K562 (cell line): ENCODE results near the gene TUBG2. TPM values are rescaled to one million over a fixed set of nuclear protein-coding genes. Genes with fewer than 3 reads are reported as not detected.
A peak's percentile ranks its signal among the peaks of the same experiment; 100 is the strongest.

Source experiments
- CEBPG ChIP-seq, 3 experiments: fragments of 200-800 bp in 1 of 3; sonication (Bioruptor generic) in 1 of 3; sonication (generic) in 1 of 3; formaldehyde crosslinking in 1 of 3; IDR thresholded peaks in 2 of 3; conservative IDR thresholded peaks in 1 of 3; 2 replicates each; pipeline versions ENCODE4 v1.6.1 to v1.8.0; 2016 to 2022; ENCODE audit warnings: missing compliant biosample characterization in 2 of 3, missing genetic modification characterization in 2 of 3, mild to moderate bottlenecking in 1 of 3, missing genetic modification reagents in 1 of 3
- CHD2 ChIP-seq: IDR thresholded peaks from 2 replicates; pipeline ENCODE4 v1.6.1; 2011; ENCODE audit warnings: low read depth, low read length
- GTF2A2 ChIP-seq: IDR thresholded peaks from 2 replicates; pipeline ENCODE4 v1.6.1; 2016; ENCODE audit warnings: mild to moderate bottlenecking, missing genetic modification characterization, missing compliant biosample characterization
- ILK ChIP-seq: fragments of 450-650 bp; IDR thresholded peaks from 2 replicates; pipeline ENCODE4 v1.6.1; 2016; ENCODE audit warnings: missing genetic modification characterization, low read depth, mild to moderate bottlenecking, missing compliant biosample characterization, moderate library complexity, borderline replicate concordance
- MTA3 ChIP-seq: fragments of 450-650 bp; formaldehyde crosslinking; IDR thresholded peaks from 2 replicates; pipeline ENCODE4 v1.6.1; 2017; ENCODE audit warnings: mild to moderate bottlenecking, borderline replicate concordance
- NCOA2 ChIP-seq, 2 experiments: fragments of 450-650 bp; IDR thresholded peaks; 2 replicates each; pipeline ENCODE4 v1.6.1; 2018; ENCODE audit warnings: mild to moderate bottlenecking in 2 of 2, moderate library complexity in 1 of 2; ENCODE audit not compliant: partially characterized antibody in 2 of 2
- NFE2L1 ChIP-seq: fragments of 450-650 bp; IDR thresholded peaks from 2 replicates; pipeline ENCODE4 v1.6.1; 2016; ENCODE audit warnings: missing genetic modification characterization, low read depth, mild to moderate bottlenecking, missing compliant biosample characterization, moderate library complexity, borderline replicate concordance
- PRMT5 ChIP-seq: sonication (generic); formaldehyde crosslinking; IDR thresholded peaks from 2 replicates; pipeline ENCODE4 v1.5.0; 2020; ENCODE audit warnings: missing genetic modification reagents
- PTTG1 ChIP-seq: fragments of 450-650 bp; IDR thresholded peaks from 2 replicates; pipeline ENCODE4 v1.6.1; 2016; ENCODE audit warnings: low read depth, mild to moderate bottlenecking, missing genetic modification characterization, missing compliant biosample characterization
- ZNF197 ChIP-seq: fragments of 200-800 bp; sonication (Bioruptor generic); IDR thresholded peaks from 2 replicates; pipeline ENCODE4 v1.6.1; 2016; ENCODE audit warnings: low read depth, missing genetic modification characterization, missing compliant biosample characterization
- ZNF232 ChIP-seq: sonication (generic); formaldehyde crosslinking; IDR thresholded peaks from 2 replicates; pipeline ENCODE4 v1.8.0; 2022; ENCODE audit warnings: mild to moderate bottlenecking, missing genetic modification reagents
- polyA plus RNA-seq, 8 experiments: library from polyadenylated mRNA; depleted of rRNA in 4 of 8; stranded (reverse) in 5 of 8; unstranded in 3 of 8; fragments of >200 nt; fragmentation: Nextera tagmentation in 2 of 8; fragmentation: Illumina TruSeq in 1 of 8; extraction: Ambion mirVana in 2 of 8; extraction: Trizol in 1 of 8; gene quantifications; 2 replicates each; pipeline versions ENCODE4 v1.2.1 to v1.2.3, GENCODE V29; 2011 to 2014; ENCODE audit warnings: inconsistent platforms in 1 of 8, missing spikeins in 1 of 8
- total RNA-seq, 7 experiments: library from RNA; depleted of rRNA in 6 of 7; stranded (reverse); fragments of >200 nt in 6 of 7; fragmentation: Illumina TruSeq in 2 of 7; extraction: Trizol in 2 of 7; gene quantifications; 2 replicates each; pipeline versions ENCODE4 v1.2.1 to v1.2.3, GENCODE V29; 2011 to 2021; ENCODE audit warnings: low replicate concordance in 1 of 7
- TF ChIP-seq, protein P1 (sequence below): fragments of 450-650 bp; IDR thresholded peaks from 2 replicates; pipeline ENCODE4 v1.6.1; 2016; ENCODE audit warnings: mild to moderate bottlenecking
- TF ChIP-seq, protein P2 (sequence below): sonication (generic); formaldehyde crosslinking; IDR thresholded peaks from 2 replicates; pipeline ENCODE4 v1.8.0; 2023; ENCODE audit warnings: mild to moderate bottlenecking, missing genetic modification reagents
- TF ChIP-seq, protein P3 (sequence below): fragments of 250-450 bp; sonication (Bioruptor Pico); IDR thresholded peaks from 2 replicates; pipeline ENCODE4 v1.4.0; 2020
- TF ChIP-seq, protein P4 (sequence below): fragments of 250-450 bp; sonication (Bioruptor Pico); IDR thresholded peaks from 2 replicates; pipeline ENCODE4 v1.8.0; 2021; ENCODE audit warnings: moderate library complexity, mild to moderate bottlenecking, inconsistent platforms

The TUBG2 gene
- total and polyA plus RNA-seq, 9 of the 15 experiments (the other 6 are each of a cell fraction or from before 2014, with no cell fraction given), result 0.09 to 0.80 (median 0.24) TPM; not detected in 2

DNA sequence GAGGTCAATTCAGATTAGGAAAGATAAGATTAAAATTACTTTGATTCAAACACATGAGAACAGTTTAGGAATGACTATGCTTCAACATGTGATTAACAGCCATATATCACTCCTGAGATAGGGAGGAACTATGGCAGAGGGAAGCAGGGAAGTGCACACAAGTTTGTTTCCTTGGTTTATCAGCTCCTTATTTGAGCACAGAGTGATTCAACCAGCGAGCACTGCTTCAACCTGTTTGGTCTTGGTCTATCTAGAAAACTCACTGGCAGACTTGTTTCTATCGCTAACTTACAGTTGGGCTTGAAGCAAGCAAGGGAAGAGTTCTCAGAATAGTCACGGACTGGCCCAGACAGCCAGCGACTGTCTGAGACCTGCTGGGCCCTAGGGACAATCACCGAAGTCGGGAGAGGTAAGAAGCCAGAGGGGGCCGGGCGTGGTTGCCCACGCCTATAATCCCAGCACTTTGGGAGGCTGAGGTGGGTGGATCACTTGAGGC lies 26.1 kb upstream of the TUBG2 start (continued):
- no peak for TF ChIP-seq CEBPG (CRISPR knock-in tag; IDR thresholded peaks at IDR 0.05)
- TF ChIP-seq CEBPG (tag; conservative IDR thresholded peaks at IDR 0.05 in 1 of 2, IDR thresholded peaks at IDR 0.05 in 1 of 2), result no peak
- peak; percentile 32; the same call in 1 of the 2 replicates for TF ChIP-seq MTA3
- TF ChIP-seq ILK (tag), result no peak
- TF ChIP-seq, protein P1, sequence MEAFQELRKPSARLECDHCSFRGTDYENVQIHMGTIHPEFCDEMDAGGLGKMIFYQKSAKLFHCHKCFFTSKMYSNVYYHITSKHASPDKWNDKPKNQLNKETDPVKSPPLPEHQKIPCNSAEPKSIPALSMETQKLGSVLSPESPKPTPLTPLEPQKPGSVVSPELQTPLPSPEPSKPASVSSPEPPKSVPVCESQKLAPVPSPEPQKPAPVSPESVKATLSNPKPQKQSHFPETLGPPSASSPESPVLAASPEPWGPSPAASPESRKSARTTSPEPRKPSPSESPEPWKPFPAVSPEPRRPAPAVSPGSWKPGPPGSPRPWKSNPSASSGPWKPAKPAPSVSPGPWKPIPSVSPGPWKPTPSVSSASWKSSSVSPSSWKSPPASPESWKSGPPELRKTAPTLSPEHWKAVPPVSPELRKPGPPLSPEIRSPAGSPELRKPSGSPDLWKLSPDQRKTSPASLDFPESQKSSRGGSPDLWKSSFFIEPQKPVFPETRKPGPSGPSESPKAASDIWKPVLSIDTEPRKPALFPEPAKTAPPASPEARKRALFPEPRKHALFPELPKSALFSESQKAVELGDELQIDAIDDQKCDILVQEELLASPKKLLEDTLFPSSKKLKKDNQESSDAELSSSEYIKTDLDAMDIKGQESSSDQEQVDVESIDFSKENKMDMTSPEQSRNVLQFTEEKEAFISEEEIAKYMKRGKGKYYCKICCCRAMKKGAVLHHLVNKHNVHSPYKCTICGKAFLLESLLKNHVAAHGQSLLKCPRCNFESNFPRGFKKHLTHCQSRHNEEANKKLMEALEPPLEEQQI, result no peak
- no peak for TF ChIP-seq CHD2
- no peak for TF ChIP-seq NFE2L1 (tag)
- no peak for TF ChIP-seq GTF2A2 (tag)
- TF ChIP-seq PTTG1 (tag), result no peak
- TF ChIP-seq, protein P2, sequence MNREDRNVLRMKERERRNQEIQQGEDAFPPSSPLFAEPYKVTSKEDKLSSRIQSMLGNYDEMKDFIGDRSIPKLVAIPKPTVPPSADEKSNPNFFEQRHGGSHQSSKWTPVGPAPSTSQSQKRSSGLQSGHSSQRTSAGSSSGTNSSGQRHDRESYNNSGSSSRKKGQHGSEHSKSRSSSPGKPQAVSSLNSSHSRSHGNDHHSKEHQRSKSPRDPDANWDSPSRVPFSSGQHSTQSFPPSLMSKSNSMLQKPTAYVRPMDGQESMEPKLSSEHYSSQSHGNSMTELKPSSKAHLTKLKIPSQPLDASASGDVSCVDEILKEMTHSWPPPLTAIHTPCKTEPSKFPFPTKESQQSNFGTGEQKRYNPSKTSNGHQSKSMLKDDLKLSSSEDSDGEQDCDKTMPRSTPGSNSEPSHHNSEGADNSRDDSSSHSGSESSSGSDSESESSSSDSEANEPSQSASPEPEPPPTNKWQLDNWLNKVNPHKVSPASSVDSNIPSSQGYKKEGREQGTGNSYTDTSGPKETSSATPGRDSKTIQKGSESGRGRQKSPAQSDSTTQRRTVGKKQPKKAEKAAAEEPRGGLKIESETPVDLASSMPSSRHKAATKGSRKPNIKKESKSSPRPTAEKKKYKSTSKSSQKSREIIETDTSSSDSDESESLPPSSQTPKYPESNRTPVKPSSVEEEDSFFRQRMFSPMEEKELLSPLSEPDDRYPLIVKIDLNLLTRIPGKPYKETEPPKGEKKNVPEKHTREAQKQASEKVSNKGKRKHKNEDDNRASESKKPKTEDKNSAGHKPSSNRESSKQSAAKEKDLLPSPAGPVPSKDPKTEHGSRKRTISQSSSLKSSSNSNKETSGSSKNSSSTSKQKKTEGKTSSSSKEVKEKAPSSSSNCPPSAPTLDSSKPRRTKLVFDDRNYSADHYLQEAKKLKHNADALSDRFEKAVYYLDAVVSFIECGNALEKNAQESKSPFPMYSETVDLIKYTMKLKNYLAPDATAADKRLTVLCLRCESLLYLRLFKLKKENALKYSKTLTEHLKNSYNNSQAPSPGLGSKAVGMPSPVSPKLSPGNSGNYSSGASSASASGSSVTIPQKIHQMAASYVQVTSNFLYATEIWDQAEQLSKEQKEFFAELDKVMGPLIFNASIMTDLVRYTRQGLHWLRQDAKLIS (CRISPR knock-in tag), result no peak
- TF ChIP-seq, protein P3, sequence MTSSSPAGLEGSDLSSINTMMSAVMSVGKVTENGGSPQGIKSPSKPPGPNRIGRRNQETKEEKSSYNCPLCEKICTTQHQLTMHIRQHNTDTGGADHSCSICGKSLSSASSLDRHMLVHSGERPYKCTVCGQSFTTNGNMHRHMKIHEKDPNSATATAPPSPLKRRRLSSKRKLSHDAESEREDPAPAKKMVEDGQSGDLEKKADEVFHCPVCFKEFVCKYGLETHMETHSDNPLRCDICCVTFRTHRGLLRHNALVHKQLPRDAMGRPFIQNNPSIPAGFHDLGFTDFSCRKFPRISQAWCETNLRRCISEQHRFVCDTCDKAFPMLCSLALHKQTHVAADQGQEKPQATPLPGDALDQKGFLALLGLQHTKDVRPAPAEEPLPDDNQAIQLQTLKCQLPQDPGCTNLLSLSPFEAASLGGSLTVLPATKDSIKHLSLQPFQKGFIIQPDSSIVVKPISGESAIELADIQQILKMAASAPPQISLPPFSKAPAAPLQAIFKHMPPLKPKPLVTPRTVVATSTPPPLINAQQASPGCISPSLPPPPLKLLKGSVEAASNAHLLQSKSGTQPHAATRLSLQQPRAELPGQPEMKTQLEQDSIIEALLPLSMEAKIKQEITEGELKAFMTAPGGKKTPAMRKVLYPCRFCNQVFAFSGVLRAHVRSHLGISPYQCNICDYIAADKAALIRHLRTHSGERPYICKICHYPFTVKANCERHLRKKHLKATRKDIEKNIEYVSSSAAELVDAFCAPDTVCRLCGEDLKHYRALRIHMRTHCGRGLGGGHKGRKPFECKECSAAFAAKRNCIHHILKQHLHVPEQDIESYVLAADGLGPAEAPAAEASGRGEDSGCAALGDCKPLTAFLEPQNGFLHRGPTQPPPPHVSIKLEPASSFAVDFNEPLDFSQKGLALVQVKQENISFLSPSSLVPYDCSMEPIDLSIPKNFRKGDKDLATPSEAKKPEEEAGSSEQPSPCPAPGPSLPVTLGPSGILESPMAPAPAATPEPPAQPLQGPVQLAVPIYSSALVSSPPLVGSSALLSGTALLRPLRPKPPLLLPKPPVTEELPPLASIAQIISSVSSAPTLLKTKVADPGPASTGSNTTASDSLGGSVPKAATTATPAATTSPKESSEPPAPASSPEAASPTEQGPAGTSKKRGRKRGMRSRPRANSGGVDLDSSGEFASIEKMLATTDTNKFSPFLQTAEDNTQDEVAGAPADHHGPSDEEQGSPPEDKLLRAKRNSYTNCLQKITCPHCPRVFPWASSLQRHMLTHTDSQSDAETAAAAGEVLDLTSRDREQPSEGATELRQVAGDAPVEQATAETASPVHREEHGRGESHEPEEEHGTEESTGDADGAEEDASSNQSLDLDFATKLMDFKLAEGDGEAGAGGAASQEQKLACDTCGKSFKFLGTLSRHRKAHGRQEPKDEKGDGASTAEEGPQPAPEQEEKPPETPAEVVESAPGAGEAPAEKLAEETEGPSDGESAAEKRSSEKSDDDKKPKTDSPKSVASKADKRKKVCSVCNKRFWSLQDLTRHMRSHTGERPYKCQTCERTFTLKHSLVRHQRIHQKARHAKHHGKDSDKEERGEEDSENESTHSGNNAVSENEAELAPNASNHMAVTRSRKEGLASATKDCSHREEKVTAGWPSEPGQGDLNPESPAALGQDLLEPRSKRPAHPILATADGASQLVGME (CRISPR knock-in tag), result no peak
- TF ChIP-seq, protein P4, sequence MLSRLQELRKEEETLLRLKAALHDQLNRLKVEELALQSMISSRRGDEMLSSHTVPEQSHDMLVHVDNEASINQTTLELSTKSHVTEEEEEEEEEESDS (CRISPR knock-in tag), result no peak
- TF ChIP-seq NCOA2 (IDR thresholded peaks at IDR 0.05; ENCODE audit: partially characterized antibody in 2 of 2), result no peak
- TF ChIP-seq PRMT5 (CRISPR knock-in tag), result no peak
- no peak for TF ChIP-seq ZNF197 (CRISPR knock-in tag)
- no peak for TF ChIP-seq ZNF232 (CRISPR knock-in tag)
